ENCODE data around the gene ZBTB3. TPM values are rescaled to one million over a fixed set of nuclear protein-coding genes. Genes with fewer than 3 reads are reported as not detected.

The ZBTB3 gene
- total and polyA plus RNA-seq, 2 of the 13 experiments (the other 11 are each of a cell fraction or from before 2014, with no cell fraction given) = 3.4 to 5.2 TPM

DNA sequence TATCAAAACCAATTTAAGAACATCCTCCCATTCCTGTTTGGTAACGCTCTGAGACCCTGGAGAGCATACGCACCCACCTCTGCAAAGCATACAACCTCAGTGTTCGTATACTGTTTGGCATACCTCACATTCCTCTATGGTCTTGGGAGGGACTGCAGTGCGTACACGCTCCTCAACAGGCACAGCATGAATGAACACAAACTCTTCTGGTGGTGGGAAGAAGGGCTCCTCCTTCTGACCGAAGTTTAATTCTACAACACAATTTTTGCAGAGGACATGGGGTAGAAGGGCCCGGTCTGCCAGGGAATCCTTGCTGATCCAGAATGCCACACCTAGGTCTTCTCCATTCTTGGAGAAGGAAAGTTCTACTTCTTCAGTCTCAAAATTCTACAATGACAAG lies 32.0 kb downstream of the ZBTB3 start (continued):
- TF ChIP-seq, protein P1, sequence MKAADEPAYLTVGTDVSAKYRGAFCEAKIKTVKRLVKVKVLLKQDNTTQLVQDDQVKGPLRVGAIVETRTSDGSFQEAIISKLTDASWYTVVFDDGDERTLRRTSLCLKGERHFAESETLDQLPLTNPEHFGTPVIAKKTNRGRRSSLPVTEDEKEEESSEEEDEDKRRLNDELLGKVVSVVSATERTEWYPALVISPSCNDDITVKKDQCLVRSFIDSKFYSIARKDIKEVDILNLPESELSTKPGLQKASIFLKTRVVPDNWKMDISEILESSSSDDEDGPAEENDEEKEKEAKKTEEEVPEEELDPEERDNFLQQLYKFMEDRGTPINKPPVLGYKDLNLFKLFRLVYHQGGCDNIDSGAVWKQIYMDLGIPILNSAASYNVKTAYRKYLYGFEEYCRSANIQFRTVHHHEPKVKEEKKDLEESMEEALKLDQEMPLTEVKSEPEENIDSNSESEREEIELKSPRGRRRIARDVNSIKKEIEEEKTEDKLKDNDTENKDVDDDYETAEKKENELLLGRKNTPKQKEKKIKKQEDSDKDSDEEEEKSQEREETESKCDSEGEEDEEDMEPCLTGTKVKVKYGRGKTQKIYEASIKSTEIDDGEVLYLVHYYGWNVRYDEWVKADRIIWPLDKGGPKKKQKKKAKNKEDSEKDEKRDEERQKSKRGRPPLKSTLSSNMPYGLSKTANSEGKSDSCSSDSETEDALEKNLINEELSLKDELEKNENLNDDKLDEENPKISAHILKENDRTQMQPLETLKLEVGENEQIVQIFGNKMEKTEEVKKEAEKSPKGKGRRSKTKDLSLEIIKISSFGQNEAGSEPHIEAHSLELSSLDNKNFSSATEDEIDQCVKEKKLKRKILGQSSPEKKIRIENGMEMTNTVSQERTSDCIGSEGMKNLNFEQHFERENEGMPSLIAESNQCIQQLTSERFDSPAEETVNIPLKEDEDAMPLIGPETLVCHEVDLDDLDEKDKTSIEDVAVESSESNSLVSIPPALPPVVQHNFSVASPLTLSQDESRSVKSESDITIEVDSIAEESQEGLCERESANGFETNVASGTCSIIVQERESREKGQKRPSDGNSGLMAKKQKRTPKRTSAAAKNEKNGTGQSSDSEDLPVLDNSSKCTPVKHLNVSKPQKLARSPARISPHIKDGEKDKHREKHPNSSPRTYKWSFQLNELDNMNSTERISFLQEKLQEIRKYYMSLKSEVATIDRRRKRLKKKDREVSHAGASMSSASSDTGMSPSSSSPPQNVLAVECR (CRISPR knock-in tag; IDR thresholded peaks at IDR 0.05; ENCODE audit: borderline replicate concordance) = no peak
- TF ChIP-seq, protein P2, sequence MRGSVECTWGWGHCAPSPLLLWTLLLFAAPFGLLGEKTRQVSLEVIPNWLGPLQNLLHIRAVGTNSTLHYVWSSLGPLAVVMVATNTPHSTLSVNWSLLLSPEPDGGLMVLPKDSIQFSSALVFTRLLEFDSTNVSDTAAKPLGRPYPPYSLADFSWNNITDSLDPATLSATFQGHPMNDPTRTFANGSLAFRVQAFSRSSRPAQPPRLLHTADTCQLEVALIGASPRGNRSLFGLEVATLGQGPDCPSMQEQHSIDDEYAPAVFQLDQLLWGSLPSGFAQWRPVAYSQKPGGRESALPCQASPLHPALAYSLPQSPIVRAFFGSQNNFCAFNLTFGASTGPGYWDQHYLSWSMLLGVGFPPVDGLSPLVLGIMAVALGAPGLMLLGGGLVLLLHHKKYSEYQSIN (CRISPR knock-in tag; IDR thresholded peaks at IDR 0.05; ENCODE audit: borderline replicate concordance) = no peak
- TF ChIP-seq, protein P3, sequence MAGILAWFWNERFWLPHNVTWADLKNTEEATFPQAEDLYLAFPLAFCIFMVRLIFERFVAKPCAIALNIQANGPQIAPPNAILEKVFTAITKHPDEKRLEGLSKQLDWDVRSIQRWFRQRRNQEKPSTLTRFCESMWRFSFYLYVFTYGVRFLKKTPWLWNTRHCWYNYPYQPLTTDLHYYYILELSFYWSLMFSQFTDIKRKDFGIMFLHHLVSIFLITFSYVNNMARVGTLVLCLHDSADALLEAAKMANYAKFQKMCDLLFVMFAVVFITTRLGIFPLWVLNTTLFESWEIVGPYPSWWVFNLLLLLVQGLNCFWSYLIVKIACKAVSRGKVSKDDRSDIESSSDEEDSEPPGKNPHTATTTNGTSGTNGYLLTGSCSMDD (CRISPR knock-in tag; IDR thresholded peaks at IDR 0.05) = no peak
- TF ChIP-seq NR1H2 (CRISPR knock-in tag; IDR thresholded peaks at IDR 0.05; ENCODE audit: borderline replicate concordance, low read depth) (no peak), POLR2AphosphoS5 (IDR thresholded peaks at IDR 0.05; ENCODE audit: low read depth, low read length) (no peak), REPIN1 (CRISPR knock-in tag; IDR thresholded peaks at IDR 0.05; ENCODE audit: borderline replicate concordance, low read depth) (no peak), ATRX (CRISPR knock-in tag; IDR thresholded peaks at IDR 0.05; ENCODE audit: borderline replicate concordance) (no peak), GABPB1 (CRISPR knock-in tag; IDR thresholded peaks at IDR 0.05) (no peak), ZNF367 (CRISPR knock-in tag; IDR thresholded peaks at IDR 0.05; ENCODE audit: borderline replicate concordance) (no peak), ZFYVE20 (CRISPR knock-in tag; IDR thresholded peaks at IDR 0.05; ENCODE audit: borderline replicate concordance, low read depth) (no peak)
- TF ChIP-seq, protein P4, sequence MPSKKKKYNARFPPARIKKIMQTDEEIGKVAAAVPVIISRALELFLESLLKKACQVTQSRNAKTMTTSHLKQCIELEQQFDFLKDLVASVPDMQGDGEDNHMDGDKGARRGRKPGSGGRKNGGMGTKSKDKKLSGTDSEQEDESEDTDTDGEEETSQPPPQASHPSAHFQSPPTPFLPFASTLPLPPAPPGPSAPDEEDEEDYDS (CRISPR knock-in tag; IDR thresholded peaks at IDR 0.05) = no peak
- TF ChIP-seq, protein P5, sequence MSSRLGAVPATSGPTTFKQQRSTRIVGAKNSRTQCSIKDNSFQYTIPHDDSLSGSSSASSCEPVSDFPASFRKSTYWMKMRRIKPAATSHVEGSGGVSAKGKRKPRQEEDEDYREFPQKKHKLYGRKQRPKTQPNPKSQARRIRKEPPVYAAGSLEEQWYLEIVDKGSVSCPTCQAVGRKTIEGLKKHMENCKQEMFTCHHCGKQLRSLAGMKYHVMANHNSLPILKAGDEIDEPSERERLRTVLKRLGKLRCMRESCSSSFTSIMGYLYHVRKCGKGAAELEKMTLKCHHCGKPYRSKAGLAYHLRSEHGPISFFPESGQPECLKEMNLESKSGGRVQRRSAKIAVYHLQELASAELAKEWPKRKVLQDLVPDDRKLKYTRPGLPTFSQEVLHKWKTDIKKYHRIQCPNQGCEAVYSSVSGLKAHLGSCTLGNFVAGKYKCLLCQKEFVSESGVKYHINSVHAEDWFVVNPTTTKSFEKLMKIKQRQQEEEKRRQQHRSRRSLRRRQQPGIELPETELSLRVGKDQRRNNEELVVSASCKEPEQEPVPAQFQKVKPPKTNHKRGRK (CRISPR knock-in tag; IDR thresholded peaks at IDR 0.05) = no peak
